Measurements from ENCODE around the gene ZNF423. TPM values are rescaled to one million over a fixed set of nuclear protein-coding genes. Genes with fewer than 3 reads are reported as not detected.

The ZNF423 gene
- 0.98 and 3.7 TPM in 2 replicates for total RNA-seq

GRCh38 chr16:49855822-49856671 is at the start of gene ZNF423:
ZNF423 (minus strand) TSS chr16:49856112; CDS start chr16:49855774, 338 bp downstream.

Other genes with a start within 250 kb of the ZNF423 start
- gene CNEP1R1, start 169.1 kb upstream of the ZNF423 start, total RNA-seq: 10.8 and 15.0 TPM in 2 replicates
- 12.5 and 17.8 TPM in 2 replicates for gene HEATR3, start 209.9 kb upstream of the ZNF423 start, total RNA-seq